HepG2 (cell line): ENCODE results near the gene NHERF2. TPM values are rescaled to one million over a fixed set of nuclear protein-coding genes. Genes with fewer than 3 reads are reported as not detected.

Experiments
- ATAC-seq: fragments of 200-7000 bp; cut with Tn5 transposase; 3 replicates; pipeline ENCODE4 v1.9.1; 2020; ENCODE audit warnings: mild to moderate bottlenecking, moderate library complexity
- BruUV-seq: library from RNA; stranded (reverse); fragments of 400-500 nt; replicated peaks from 2 replicates; lab custom pipeline; 2021; lab: Mats Ljungman, UMichigan
- CTCF ChIA-PET: fragments of 300-600 bp; formaldehyde crosslinking; extraction: SDS; loops from one replicate; lab custom pipeline; 2021; ENCODE audit warnings: low total read pairs, inconsistent platforms, low intra/inter-chr PET ratio; lab: Yijun Ruan, JAX
- POLR2A ChIA-PET: fragments of 350-600 bp; sonication (Branson Sonifier 250); formaldehyde crosslinking; loops from one replicate; lab custom pipeline; 2020; ENCODE audit warnings: antibody characterized with exemption, inconsistent platforms; lab: Yijun Ruan, JAX
- DNase-seq: peaks from one replicate; pipeline ENCODE4 v3.0.0-alpha.2; 2015; ENCODE audit warnings: low spot score
- FAIRE-seq: peaks from 3 replicates; lab custom pipeline; 2011; peaks lifted over from hg19 to GRCh38; lab: Jason Lieb, UNC
- H2AFZ ChIP-seq: one replicate; pipeline ENCODE4 v1.6.1; 2011; ENCODE audit warnings: low read length, inconsistent platforms
- H3K27ac ChIP-seq: fragments of 300-600 bp; 3 replicates; pipeline ENCODE4 v1.8.0; 2011; ENCODE audit warnings: mixed run types, mild to moderate bottlenecking, mixed read lengths, low read length, inconsistent platforms; ENCODE audit not compliant: insufficient read depth; ENCODE audit errors: extremely low read length
- H3K27me3 ChIP-seq, 2 experiments: fragments of 200-600 bp in 1 of 2; 2 replicates in 1 of 2; 3 replicates in 1 of 2; pipeline versions ENCODE4 v1.6.0 to v1.8.0; 2011; ENCODE audit warnings: low read length in 2 of 2, mild to moderate bottlenecking in 2 of 2, moderate library complexity in 2 of 2, inconsistent platforms in 1 of 2; ENCODE audit not compliant: insufficient read depth in 2 of 2, control insufficient read depth in 1 of 2
- H3K36me3 ChIP-seq, 2 experiments: fragments of 200-600 bp in 1 of 2; replicated peaks in 1 of 2; 2 replicates in 1 of 2; 3 replicates in 1 of 2; pipeline versions ENCODE4 v1.5.1 to v1.8.0; 2011; ENCODE audit warnings: low read length in 2 of 2, inconsistent platforms in 1 of 2; ENCODE audit not compliant: insufficient read depth in 2 of 2, control insufficient read depth in 1 of 2
- H3K4me1 ChIP-seq: 2 replicates; pipeline ENCODE4 v1.5.1; 2012; ENCODE audit warnings: low read length, inconsistent platforms; ENCODE audit not compliant: insufficient read depth
- H3K4me2 ChIP-seq: 2 replicates; pipeline ENCODE4 v1.6.0; 2011; ENCODE audit warnings: low read depth, low read length, inconsistent platforms
- H3K4me3 ChIP-seq, 3 experiments: fragments of 200-600 bp in 1 of 3; sonication (generic), shearing (Covaris generic) in 1 of 3; replicated peaks in 1 of 3; 2 replicates each; pipeline ENCODE4 v1.5.1; 2011 to 2016; ENCODE audit warnings: low read length in 3 of 3, inconsistent platforms in 2 of 3, low read depth in 2 of 3, mild to moderate bottlenecking in 2 of 3, control low read depth in 1 of 3, mixed read lengths in 1 of 3; ENCODE audit not compliant: insufficient read depth in 1 of 3
- H3K79me2 ChIP-seq: one replicate; pipeline ENCODE4 v1.6.1; 2011; ENCODE audit warnings: low read length, inconsistent platforms; ENCODE audit not compliant: insufficient read depth
- H3K9ac ChIP-seq: 2 replicates; pipeline ENCODE4 v1.6.0; 2011; ENCODE audit warnings: mild to moderate bottlenecking, low read depth, low read length, inconsistent platforms; ENCODE audit not compliant: insufficient read depth
- H3K9me3 ChIP-seq: 2 replicates; pipeline ENCODE4 v1.5.1; 2012; ENCODE audit warnings: mild to moderate bottlenecking, low read length
- H4K20me1 ChIP-seq: 2 replicates; pipeline ENCODE4 v1.6.0; 2011; ENCODE audit warnings: inconsistent platforms, mild to moderate bottlenecking, low read length, moderate library complexity; ENCODE audit not compliant: insufficient read depth
- CTCF ChIP-seq: sonication (generic); formaldehyde crosslinking; IDR thresholded peaks from 2 replicates; pipeline ENCODE4 v1.5.0; 2020; ENCODE audit warnings: mild to moderate bottlenecking, missing genetic modification reagents, moderate library complexity
- DZIP1 ChIP-seq: sonication (generic); formaldehyde crosslinking; IDR thresholded peaks from 2 replicates; pipeline ENCODE4 v1.5.0; 2020; ENCODE audit warnings: mild to moderate bottlenecking, missing genetic modification reagents
- EED ChIP-seq: sonication (generic); formaldehyde crosslinking; IDR thresholded peaks from 2 replicates; pipeline ENCODE4 v1.5.0; 2020; ENCODE audit warnings: mild to moderate bottlenecking, missing genetic modification reagents
- ISL2 ChIP-seq: sonication (generic); formaldehyde crosslinking; IDR thresholded peaks from 2 replicates; pipeline ENCODE4 v1.5.0; 2020; ENCODE audit warnings: missing genetic modification reagents
- KLF13 ChIP-seq: sonication (generic); formaldehyde crosslinking; IDR thresholded peaks from 2 replicates; pipeline ENCODE4 v1.4.0; 2020; ENCODE audit warnings: mild to moderate bottlenecking, missing genetic modification reagents
- KMT2A ChIP-seq: sonication (generic); formaldehyde crosslinking; IDR thresholded peaks from 2 replicates; pipeline ENCODE4 v1.4.0; 2020; ENCODE audit warnings: missing genetic modification reagents
- TBX2 ChIP-seq: sonication (generic); formaldehyde crosslinking; IDR thresholded peaks from 2 replicates; pipeline ENCODE4 v1.5.0; 2020; ENCODE audit warnings: missing genetic modification reagents, mild to moderate bottlenecking, borderline replicate concordance
- YY1 ChIP-seq: IDR thresholded peaks from 2 replicates; pipeline ENCODE4 v1.6.1; 2011; ENCODE audit warnings: low read length, low read depth, moderate library complexity, mild to moderate bottlenecking; ENCODE audit not compliant: insufficient read depth, insufficient replicate concordance
- ZFP41 ChIP-seq: sonication (generic); formaldehyde crosslinking; IDR thresholded peaks from 2 replicates; pipeline ENCODE4 v1.4.0; 2020; ENCODE audit warnings: mild to moderate bottlenecking, missing genetic modification reagents, borderline replicate concordance
- ZNF12 ChIP-seq: sonication (generic); formaldehyde crosslinking; IDR thresholded peaks from 2 replicates; pipeline ENCODE4 v1.5.0; 2020; ENCODE audit warnings: missing genetic modification reagents
- ZNF280D ChIP-seq: sonication (generic); formaldehyde crosslinking; IDR thresholded peaks from 2 replicates; pipeline ENCODE4 v1.5.1; 2020; ENCODE audit warnings: mild to moderate bottlenecking, missing genetic modification reagents
- ZNF441 ChIP-seq: sonication (generic); formaldehyde crosslinking; IDR thresholded peaks from 2 replicates; pipeline ENCODE4 v1.7.0; 2021; ENCODE audit warnings: missing genetic modification reagents, borderline replicate concordance
- WGBS: methylation state at CpG from one replicate; pipeline ENCODE4 v1.1.6; 2017; ENCODE audit warnings: low lambda C conversion rate; 5-methylcytosine and 5-hydroxymethylcytosine counted together
- in situ Hi-C: cut with HindIII; loops from 2 replicates; pipeline ENCODE4 v1.10.0; 2017; ENCODE audit warnings: low pct_unique_long_range_greater_than_20kb; ENCODE audit not compliant: extremely low pct_ligation_motif_present
- intact Hi-C: fragments of 100-400 bp; cut with micrococcal nuclease; formaldehyde crosslinking; loops from one replicate; pipeline ENCODE4 v1.10.0; 2022; ENCODE audit not compliant: unreplicated experiment
- polyA plus RNA-seq, 8 experiments: library from polyadenylated mRNA; depleted of rRNA in 3 of 8; stranded (reverse) in 7 of 8; unstranded in 1 of 8; fragments of >200 nt; fragmentation: Illumina TruSeq in 4 of 8; extraction: Trizol in 4 of 8; gene quantifications; 2 replicates each; pipeline versions ENCODE4 v1.2.1 to v1.2.3, GENCODE V29; 2011 to 2016; ENCODE audit warnings: low read depth in 4 of 8, missing spikeins in 1 of 8, mixed read lengths in 1 of 8; ENCODE audit not compliant: insufficient read depth in 1 of 8
- total RNA-seq, 5 experiments: library from RNA; depleted of rRNA; stranded (reverse); fragments of >200 nt; fragmentation: Illumina TruSeq; extraction: Trizol; gene quantifications; 2 replicates each; pipeline ENCODE4 v1.2.3, GENCODE V29; 2016; ENCODE audit warnings: low read depth in 1 of 5

NHERF2 gene
- total and polyA plus RNA-seq, 2 of the 13 experiments (the other 11 are each of a cell fraction or from before 2014, with no cell fraction given) = 23.7 to 39.3 TPM

GRCh38 chr16:2034696-2035430 is 8.2 kb downstream of the NHERF2 start (continued):
- peak; percentile 44; the same call in 1 of the 2 replicates for TF ChIP-seq CTCF (CRISPR knock-in tag)

GRCh38 chr16:2035431-2036199 is 8.9 kb downstream of the NHERF2 start:
- 3% methylated on average over 6 of the region's 34 CpGs for WGBS
- TF ChIP-seq ZNF280D (CRISPR knock-in tag) = peak; percentile 67
- peak; percentile 74; the same call in 1 of the 2 replicates for TF ChIP-seq KMT2A (CRISPR knock-in tag)
- TF ChIP-seq ZNF12 (CRISPR knock-in tag) = 0 out of 2 replicates have a peak, but pooled peaks have one; percentile 49
- peak; percentile 84 for TF ChIP-seq YY1
- 0 out of 2 replicates have a peak, but pooled peaks have one; percentile 53 for TF ChIP-seq DZIP1 (CRISPR knock-in tag)
- TF ChIP-seq KLF13 (CRISPR knock-in tag) = 0 out of 2 replicates have a peak, but pooled peaks have one; percentile 58
- peak; percentile 83 for TF ChIP-seq TBX2
- no peak for TF ChIP-seq ZNF441 (CRISPR knock-in tag)
- TF ChIP-seq ISL2 (CRISPR knock-in tag) = peak; percentile 67; the same call in 1 of the 2 replicates
- no peak for TF ChIP-seq EED
- TF ChIP-seq ZFP41 (CRISPR knock-in tag) = no peak

More at GRCh38 chr16:2035431-2036199, 8.9 kb downstream of the NHERF2 start:
- Histone ChIP-seq H3K4me3 (peak overlapping the region; percentile 36 to 70 (median 46); a peak in 5 of 6 replicates), H3K4me1 (peaks cover 98% of the 10 kb centered on the region), H3K9me3 (no peaks in the 10 kb centered on the region), H3K36me3 (peaks cover 3 to 6% of the 10 kb centered on the region in 2 experiments; a peak in 4 of 5 replicates), H3K27me3 (no peaks in the 10 kb centered on the region), H3K4me2 (peak overlapping the region; percentile 87), H3K79me2 (no peaks in the 10 kb centered on the region), H3K27ac (peak overlapping the region; percentile 90), H4K20me1 (no peaks in the 10 kb centered on the region), H2AFZ (no peak overlapping the region), H3K9ac (peak overlapping the region; percentile 75)
- CTCF ChIA-PET = no interaction called here
- DNase-seq = peak; percentile 84
- FAIRE-seq = peak; percentile 40
- intact Hi-C loops = no loop called here
- ATAC-seq = peak; percentile 64
- in situ Hi-C loops = no loop called here
- POLR2A ChIA-PET = interaction anchor here (0.6 to 4.6 kb wide), 23 partner anchors 8 to 227 kb away, joined by 3 to 67 read pairs (median 4); partner anchors contain the start of genes ECI1, NHERF2, NTHL1 and PKD1
- BruUV-seq = TSS peak; percentile 49
